GM19025 (cell line): ENCODE results near the gene HLA-DMB.
A peak's percentile ranks its signal among the peaks of the same experiment; 100 is the strongest.

ENCODE experiments used
- ATAC-seq: cut with Tn5 transposase; IDR thresholded peaks from one replicate; pipeline ENCODE4 v1.9.1; 2021; ENCODE audit warnings: mild to moderate bottlenecking, low read depth, moderate library complexity; ENCODE audit not compliant: unreplicated experiment

The HLA-DMB gene

GRCh38 chr6:32972353-32973143, 31.7 kb upstream of the HLA-DMB start:
- no peak for ATAC-seq

- ATAC-seq: peak; percentile 40
Observed at GRCh38 chr6:32971581-32972352, 30.9 kb upstream of the HLA-DMB start.

- ATAC-seq: no peak
Observed at GRCh38 chr6:32971242-32971580, 30.4 kb upstream of the HLA-DMB start.

- ATAC-seq: no peak
Observed at GRCh38 chr6:32970413-32971241, 29.8 kb upstream of the HLA-DMB start.

GRCh38 chr6:32969685-32970412, 29.0 kb upstream of the HLA-DMB start:
- no peak for ATAC-seq

GRCh38 chr6:32968867-32969684, 28.2 kb upstream of the HLA-DMB start:
- ATAC-seq: no peak

- ATAC-seq: peak; percentile 26
Observed at GRCh38 chr6:32968093-32968866, 27.5 kb upstream of the HLA-DMB start, which contains the start of gene BRD2. Gene BRD2, plus strand, starts transcription at chr6:32968594. Its CDS starts 4,305 bp downstream, at chr6:32972899.

- no peak for ATAC-seq
Observed at GRCh38 chr6:32967151-32968091, 26.6 kb upstream of the HLA-DMB start.

- no peak for ATAC-seq
Observed at GRCh38 chr6:32964776-32965175, 23.9 kb upstream of the HLA-DMB start.

- ATAC-seq: no peak
Observed at GRCh38 chr6:32963866-32964265, 23.0 kb upstream of the HLA-DMB start.

- ATAC-seq: no peak
Observed at GRCh38 chr6:32962213-32962826, 21.5 kb upstream of the HLA-DMB start.

- no peak for ATAC-seq
Observed at GRCh38 chr6:32960563-32960962, 19.7 kb upstream of the HLA-DMB start.

GRCh38 chr6:32956176-32956575, 15.3 kb upstream of the HLA-DMB start:
- ATAC-seq: no peak

- no peak for ATAC-seq
Observed at GRCh38 chr6:32954986-32955802, 14.4 kb upstream of the HLA-DMB start.

- ATAC-seq: no peak
Observed at GRCh38 chr6:32954267-32954666, 13.4 kb upstream of the HLA-DMB start.

GRCh38 chr6:32953775-32954174, 12.9 kb upstream of the HLA-DMB start:
- ATAC-seq: no peak
